Neural cell (in vitro differentiated cells): ENCODE results near the gene RORC. TPM values are rescaled to one million over a fixed set of nuclear protein-coding genes. Genes with fewer than 3 reads are reported as not detected.

Experiments
- H2AFZ ChIP-seq: fragments of 200-600, 300-800 bp; sonication (generic), shearing (Covaris generic); 2 replicates; pipeline ENCODE4 v1.6.0; 2014; ENCODE audit warnings: low read depth, mild to moderate bottlenecking, antibody characterized with exemption, low read length, moderate library complexity
- H3F3A ChIP-seq: fragments of 200-600 bp; shearing (Covaris generic); 2 replicates; pipeline ENCODE4 v1.6.1; 2016; ENCODE audit warnings: mild to moderate bottlenecking, moderate library complexity, mixed read lengths, antibody characterized with exemption, low read length; ENCODE audit not compliant: insufficient read depth, poor library complexity, severe bottlenecking
- H3K27ac ChIP-seq: fragments of 200-600, 300-800 bp; sonication (generic), shearing (Covaris generic); 2 replicates; pipeline ENCODE4 v1.5.1; 2014; ENCODE audit warnings: mild to moderate bottlenecking, low read length, moderate library complexity
- H3K27me3 ChIP-seq: fragments of 300-800, 200-600 bp; sonication (generic), shearing (Covaris generic); 2 replicates; pipeline ENCODE4 v1.6.0; 2014; ENCODE audit warnings: mild to moderate bottlenecking, low read depth, low read length, moderate library complexity; ENCODE audit not compliant: insufficient read depth
- H3K36me3 ChIP-seq: fragments of 300-800, 200-600 bp; sonication (generic), shearing (Covaris generic); 2 replicates; pipeline ENCODE4 v1.5.1; 2014; ENCODE audit warnings: mild to moderate bottlenecking, antibody characterized with exemption, low read length, moderate library complexity; ENCODE audit not compliant: insufficient read depth
- H3K4me2 ChIP-seq: fragments of 300-800, 200-600 bp; sonication (generic), shearing (Covaris generic); 2 replicates; pipeline ENCODE4 v1.6.0; 2014; ENCODE audit warnings: mild to moderate bottlenecking, low read length
- H3K4me3 ChIP-seq: fragments of 300-800, 200-600 bp; sonication (generic), shearing (Covaris generic); 2 replicates; pipeline ENCODE4 v1.5.1; 2014; ENCODE audit warnings: mild to moderate bottlenecking, low read length, moderate library complexity
- H3K79me2 ChIP-seq: fragments of 200-600 bp; shearing (Covaris generic); replicated peaks from 2 replicates; pipeline ENCODE4 v1.6.0; 2014; ENCODE audit warnings: mild to moderate bottlenecking, low read length, moderate library complexity; ENCODE audit not compliant: insufficient read depth
- H3K9ac ChIP-seq: fragments of 300-800, 200-600 bp; sonication (generic), shearing (Covaris generic); 2 replicates; pipeline ENCODE4 v1.6.1; 2016; ENCODE audit warnings: mild to moderate bottlenecking, low read length, mixed read lengths
- H3K9me2 ChIP-seq: fragments of 200-600 bp; shearing (Covaris generic); 2 replicates; pipeline ENCODE4 v1.6.1; 2016; ENCODE audit warnings: mild to moderate bottlenecking, low read length, mixed read lengths; ENCODE audit not compliant: insufficient read depth
- H3K9me3 ChIP-seq: fragments of 200-600, 300-800 bp; sonication (generic), shearing (Covaris generic); 2 replicates; pipeline ENCODE4 v1.6.1; 2016; ENCODE audit warnings: mild to moderate bottlenecking, mixed run types, low read length, moderate library complexity, mixed read lengths
- H4K20me1 ChIP-seq: fragments of 200-600 bp; shearing (Covaris generic); 2 replicates; pipeline ENCODE4 v1.6.1; 2016; ENCODE audit warnings: mild to moderate bottlenecking, mixed run types; ENCODE audit not compliant: insufficient read depth
- EP300 ChIP-seq: fragments of 450-650 bp; conservative IDR thresholded peaks from 2 replicates; pipeline ENCODE4 v1.6.1; 2014; ENCODE audit warnings: antibody characterized with exemption, mild to moderate bottlenecking, moderate library complexity; ENCODE audit not compliant: poor library complexity, severe bottlenecking
- EZH2 ChIP-seq: fragments of 200-600, 300-800 bp; shearing (Covaris generic), sonication (generic); IDR thresholded peaks from 2 replicates; pipeline ENCODE4 v1.6.1; 2014; ENCODE audit warnings: antibody characterized with exemption, low read length, borderline replicate concordance, mild to moderate bottlenecking; ENCODE audit not compliant: insufficient read depth, poor library complexity, severe bottlenecking
- MXI1 ChIP-seq: fragments of 450-650 bp; conservative IDR thresholded peaks from 2 replicates; pipeline ENCODE4 v1.6.1; 2014; ENCODE audit warnings: antibody characterized with exemption, mild to moderate bottlenecking; ENCODE audit not compliant: poor library complexity, severe bottlenecking
- POLR2AphosphoS5 ChIP-seq: IDR thresholded peaks from 2 replicates; pipeline ENCODE4 v1.6.1; 2012
- RAD21 ChIP-seq: fragments of 450-650 bp; conservative IDR thresholded peaks from 2 replicates; pipeline ENCODE4 v1.6.1; 2014; ENCODE audit warnings: antibody characterized with exemption, mild to moderate bottlenecking, moderate library complexity
- SMC3 ChIP-seq: fragments of 450-650 bp; conservative IDR thresholded peaks from 2 replicates; pipeline ENCODE4 v1.6.1; 2014; ENCODE audit warnings: antibody characterized with exemption, mild to moderate bottlenecking, moderate library complexity; ENCODE audit not compliant: poor library complexity
- TAF1 ChIP-seq: IDR thresholded peaks from 2 replicates; pipeline ENCODE4 v1.6.1; 2012; ENCODE audit warnings: low read depth
- polyA plus RNA-seq: library from polyadenylated mRNA; depleted of rRNA; stranded (reverse); fragments of >200 nt; gene quantifications from 2 replicates; pipeline ENCODE4 v1.2.3, GENCODE V29; 2014
- TF ChIP-seq, protein P1 (sequence below): fragments of 450-650 bp; IDR thresholded peaks from 2 replicates; pipeline ENCODE4 v1.5.1; 2014; ENCODE audit warnings: antibody characterized with exemption, mild to moderate bottlenecking, moderate library complexity; ENCODE audit not compliant: poor library complexity, severe bottlenecking
- TF ChIP-seq, protein P2 (sequence below): IDR thresholded peaks from 2 replicates; pipeline ENCODE4 v1.6.1; 2012; ENCODE audit warnings: borderline replicate concordance

The RORC gene
- polyA plus RNA-seq, 1 donor from 2014 or later = 0.45 TPM

DNA sequence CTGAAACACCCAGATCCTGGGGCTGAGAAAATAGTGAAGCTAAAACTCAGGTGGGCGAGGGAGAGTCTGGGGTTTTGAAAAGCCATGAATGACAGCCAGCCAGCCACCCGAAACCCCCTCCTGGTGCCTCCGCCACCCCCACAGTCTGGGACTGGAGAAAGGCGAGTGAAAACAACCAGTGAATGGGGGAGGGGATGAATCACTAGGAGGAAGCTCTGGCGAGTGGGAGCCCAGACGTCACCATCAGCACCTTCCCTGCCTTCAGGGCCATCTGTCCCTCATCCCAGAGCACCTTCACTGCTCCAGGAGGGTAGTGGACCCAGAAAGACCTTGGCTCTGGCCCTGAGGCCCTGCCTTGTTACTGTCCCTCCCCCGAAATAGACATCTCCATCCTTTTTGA, 9.2 kb downstream of the RORC start:
- Histone ChIP-seq H3K9me2 (no peaks in the 10 kb centered on the region), H4K20me1 (no peaks in the 10 kb centered on the region), H3K9me3 (no peaks in the 10 kb centered on the region), H3K4me3 (no peak overlapping the region), H3K4me2 (no peak overlapping the region), H3K36me3 (no peaks in the 10 kb centered on the region), H3K27me3 (no peaks in the 10 kb centered on the region), H3K9ac (no peak overlapping the region), H3K27ac (no peak overlapping the region), H2AFZ (no peak overlapping the region), H3K79me2 (no peaks in the 10 kb centered on the region), H3F3A (no peaks in the 10 kb centered on the region)
- no peak for TF ChIP-seq EP300

DNA sequence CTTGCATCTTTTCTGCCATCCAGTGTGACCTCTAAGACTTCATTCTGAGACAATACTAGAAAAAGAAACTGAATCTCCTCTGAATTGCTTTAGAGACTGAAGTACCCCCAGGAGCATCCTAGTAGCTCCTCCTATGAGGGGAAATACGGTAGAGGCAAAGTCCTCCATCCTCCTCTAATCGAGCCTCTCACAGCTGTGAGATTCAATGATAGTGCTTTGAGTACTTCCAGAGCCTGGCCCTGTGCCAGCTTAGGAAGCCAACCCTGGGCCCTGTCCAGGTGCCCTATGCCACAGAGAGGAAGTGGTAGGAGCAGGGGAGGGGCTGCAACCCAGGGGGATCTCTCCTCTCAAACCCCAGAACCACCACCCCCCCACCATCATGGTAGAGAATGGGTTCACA, 10.7 kb downstream of the RORC start:
- Histone ChIP-seq H3K36me3 (no peaks in the 10 kb centered on the region), H4K20me1 (no peaks in the 10 kb centered on the region), H3K4me3 (no peak overlapping the region), H2AFZ (no peak overlapping the region), H3K4me2 (no peak overlapping the region), H3K9ac (no peak overlapping the region), H3K79me2 (no peaks in the 10 kb centered on the region), H3K27ac (no peak overlapping the region), H3K9me2 (no peaks in the 10 kb centered on the region), H3K27me3 (no peaks in the 10 kb centered on the region), H3F3A (no peaks in the 10 kb centered on the region), H3K9me3 (no peaks in the 10 kb centered on the region)
- no peak for TF ChIP-seq EP300
- TF ChIP-seq TAF1 = no peak
- no peak for TF ChIP-seq EZH2
- TF ChIP-seq, protein P1, sequence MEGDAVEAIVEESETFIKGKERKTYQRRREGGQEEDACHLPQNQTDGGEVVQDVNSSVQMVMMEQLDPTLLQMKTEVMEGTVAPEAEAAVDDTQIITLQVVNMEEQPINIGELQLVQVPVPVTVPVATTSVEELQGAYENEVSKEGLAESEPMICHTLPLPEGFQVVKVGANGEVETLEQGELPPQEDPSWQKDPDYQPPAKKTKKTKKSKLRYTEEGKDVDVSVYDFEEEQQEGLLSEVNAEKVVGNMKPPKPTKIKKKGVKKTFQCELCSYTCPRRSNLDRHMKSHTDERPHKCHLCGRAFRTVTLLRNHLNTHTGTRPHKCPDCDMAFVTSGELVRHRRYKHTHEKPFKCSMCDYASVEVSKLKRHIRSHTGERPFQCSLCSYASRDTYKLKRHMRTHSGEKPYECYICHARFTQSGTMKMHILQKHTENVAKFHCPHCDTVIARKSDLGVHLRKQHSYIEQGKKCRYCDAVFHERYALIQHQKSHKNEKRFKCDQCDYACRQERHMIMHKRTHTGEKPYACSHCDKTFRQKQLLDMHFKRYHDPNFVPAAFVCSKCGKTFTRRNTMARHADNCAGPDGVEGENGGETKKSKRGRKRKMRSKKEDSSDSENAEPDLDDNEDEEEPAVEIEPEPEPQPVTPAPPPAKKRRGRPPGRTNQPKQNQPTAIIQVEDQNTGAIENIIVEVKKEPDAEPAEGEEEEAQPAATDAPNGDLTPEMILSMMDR = no peak
- TF ChIP-seq POLR2AphosphoS5 = no peak
- no peak for TF ChIP-seq MXI1
- no peak for TF ChIP-seq RAD21
- TF ChIP-seq SMC3 = no peak
- TF ChIP-seq, protein P2, sequence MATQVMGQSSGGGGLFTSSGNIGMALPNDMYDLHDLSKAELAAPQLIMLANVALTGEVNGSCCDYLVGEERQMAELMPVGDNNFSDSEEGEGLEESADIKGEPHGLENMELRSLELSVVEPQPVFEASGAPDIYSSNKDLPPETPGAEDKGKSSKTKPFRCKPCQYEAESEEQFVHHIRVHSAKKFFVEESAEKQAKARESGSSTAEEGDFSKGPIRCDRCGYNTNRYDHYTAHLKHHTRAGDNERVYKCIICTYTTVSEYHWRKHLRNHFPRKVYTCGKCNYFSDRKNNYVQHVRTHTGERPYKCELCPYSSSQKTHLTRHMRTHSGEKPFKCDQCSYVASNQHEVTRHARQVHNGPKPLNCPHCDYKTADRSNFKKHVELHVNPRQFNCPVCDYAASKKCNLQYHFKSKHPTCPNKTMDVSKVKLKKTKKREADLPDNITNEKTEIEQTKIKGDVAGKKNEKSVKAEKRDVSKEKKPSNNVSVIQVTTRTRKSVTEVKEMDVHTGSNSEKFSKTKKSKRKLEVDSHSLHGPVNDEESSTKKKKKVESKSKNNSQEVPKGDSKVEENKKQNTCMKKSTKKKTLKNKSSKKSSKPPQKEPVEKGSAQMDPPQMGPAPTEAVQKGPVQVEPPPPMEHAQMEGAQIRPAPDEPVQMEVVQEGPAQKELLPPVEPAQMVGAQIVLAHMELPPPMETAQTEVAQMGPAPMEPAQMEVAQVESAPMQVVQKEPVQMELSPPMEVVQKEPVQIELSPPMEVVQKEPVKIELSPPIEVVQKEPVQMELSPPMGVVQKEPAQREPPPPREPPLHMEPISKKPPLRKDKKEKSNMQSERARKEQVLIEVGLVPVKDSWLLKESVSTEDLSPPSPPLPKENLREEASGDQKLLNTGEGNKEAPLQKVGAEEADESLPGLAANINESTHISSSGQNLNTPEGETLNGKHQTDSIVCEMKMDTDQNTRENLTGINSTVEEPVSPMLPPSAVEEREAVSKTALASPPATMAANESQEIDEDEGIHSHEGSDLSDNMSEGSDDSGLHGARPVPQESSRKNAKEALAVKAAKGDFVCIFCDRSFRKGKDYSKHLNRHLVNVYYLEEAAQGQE = no peak
